Measurements from ENCODE around the gene SPATA17.

GRCh38 chr1:217630711-217631591, at the start of gene SPATA17, which contains the start of gene GPATCH2:
- TF ChIP-seq EZH2 (IDR thresholded peaks at IDR 0.05; ENCODE audit: low read length) (no peak), CTCF (optimal IDR thresholded peaks at IDR 0.05 in 1 of 3, IDR thresholded peaks at IDR 0.05 in 1 of 3, conservative IDR thresholded peaks at IDR 0.05 in 1 of 3; ENCODE audit: extremely low read depth in 1 of 3, insufficient read depth in 2 of 3, low read length in 3 of 3) (peak; percentile 3 to 35 (median 17))
